Tibial artery (tissue), 4 donors: Measurements from ENCODE around the gene FBXW11.

Experiments used
- DNase-seq, 2 donors: peaks; one replicate each; pipeline ENCODE4 v3.0.0-alpha.2; 2019
- H3K27ac ChIP-seq, 2 donors: fragments of 200-600 bp; sonication (generic) in 1 of 2; 1 replicate in 1 of 2; 2 replicates in 1 of 2; pipeline ENCODE4 v1.5.1; 2018 to 2019; ENCODE audit warnings: mild to moderate bottlenecking in 1 of 2
- H3K27me3 ChIP-seq, 2 donors: fragments of 200-600 bp; sonication (generic) in 1 of 2; one replicate each; pipeline versions ENCODE4 v1.5.1 to v1.6.0; 2016 to 2019
- H3K36me3 ChIP-seq, 3 donors: fragments of 200-600 bp; sonication (generic) in 2 of 3; one replicate each; pipeline ENCODE4 v1.5.1; 2016 to 2019; ENCODE audit warnings: mild to moderate bottlenecking in 2 of 3
- H3K4me1 ChIP-seq, 4 donors: fragments of 200-600 bp; sonication (generic) in 2 of 4; 1 replicate in 3 of 4; 2 replicates in 1 of 4; pipeline ENCODE4 v1.5.1; 2016 to 2019
- H3K4me3 ChIP-seq, 2 donors: fragments of 200-600 bp; sonication (generic) in 1 of 2; 1 replicate in 1 of 2; 2 replicates in 1 of 2; pipeline ENCODE4 v1.5.1; 2018 to 2019; ENCODE audit warnings: mild to moderate bottlenecking in 2 of 2
- H3K9me3 ChIP-seq, 3 donors: fragments of 200-600 bp; sonication (generic) in 1 of 3; one replicate each; pipeline ENCODE4 v1.5.1; 2016 to 2019
- CTCF ChIP-seq, 2 experiments: fragments of 200-600 bp in 1 of 2; fragments of 450-650 bp in 1 of 2; IDR thresholded peaks; one replicate each; pipeline ENCODE4 v1.5.1; 2017 to 2019; ENCODE audit warnings: antibody characterized with exemption in 2 of 2, mild to moderate bottlenecking in 1 of 2, moderate library complexity in 1 of 2
- intact Hi-C: fragments of 100-400 bp; cut with DNase I; formaldehyde crosslinking; loops from one replicate; pipeline ENCODE4 v1.15.0; 2023; ENCODE audit warnings: low total_unique reads

The FBXW11 gene

GRCh38 chr5:171899792-171900191, 106.6 kb downstream of the FBXW11 start:
- no peak for DNase-seq
- Histone ChIP-seq H3K27me3 (no peaks in the 10 kb centered on the region), H3K9me3 (no peaks in the 10 kb centered on the region), H3K36me3 (no peaks in the 10 kb centered on the region), H3K27ac (no peak overlapping the region), H3K4me3 (no peak overlapping the region), H3K4me1 (peaks cover 0 to 10% (median 0%) of the 10 kb centered on the region in 4 donors)
- TF ChIP-seq CTCF (IDR thresholded peaks at IDR 0.05): no peak
- intact Hi-C loops: loop anchor here (10.0 kb wide), 1 partner anchor 155 kb away; no protein-coding TSS in a partner anchor

- no peak for DNase-seq
- TF ChIP-seq CTCF (IDR thresholded peaks at IDR 0.05): no peak
- Histone ChIP-seq H3K36me3 (no peaks in the 10 kb centered on the region), H3K9me3 (no peaks in the 10 kb centered on the region), H3K27ac (no peak overlapping the region), H3K4me3 (no peak overlapping the region), H3K27me3 (no peaks in the 10 kb centered on the region), H3K4me1 (peaks cover 0 to 19% (median 1%) of the 10 kb centered on the region in 4 donors)
- intact Hi-C loops: no loop called here
Observed at GRCh38 chr5:171898879-171899278, 107.6 kb downstream of the FBXW11 start.

GRCh38 chr5:171898386-171898785, 108.1 kb downstream of the FBXW11 start:
- intact Hi-C loops: no loop called here
- no peak for TF ChIP-seq CTCF (IDR thresholded peaks at IDR 0.05)

GRCh38 chr5:171897231-171897630, 109.2 kb downstream of the FBXW11 start:
- no peak for DNase-seq

More at GRCh38 chr5:171898386-171898785, 108.1 kb downstream of the FBXW11 start:
- Histone ChIP-seq H3K36me3 (no peaks in the 10 kb centered on the region), H3K9me3 (no peaks in the 10 kb centered on the region), H3K4me1 (peaks cover 0 to 24% (median 3%) of the 10 kb centered on the region in 4 donors), H3K27ac (no peak overlapping the region), H3K27me3 (no peaks in the 10 kb centered on the region), H3K4me3 (no peak overlapping the region)
- DNase-seq: no peak

DNA sequence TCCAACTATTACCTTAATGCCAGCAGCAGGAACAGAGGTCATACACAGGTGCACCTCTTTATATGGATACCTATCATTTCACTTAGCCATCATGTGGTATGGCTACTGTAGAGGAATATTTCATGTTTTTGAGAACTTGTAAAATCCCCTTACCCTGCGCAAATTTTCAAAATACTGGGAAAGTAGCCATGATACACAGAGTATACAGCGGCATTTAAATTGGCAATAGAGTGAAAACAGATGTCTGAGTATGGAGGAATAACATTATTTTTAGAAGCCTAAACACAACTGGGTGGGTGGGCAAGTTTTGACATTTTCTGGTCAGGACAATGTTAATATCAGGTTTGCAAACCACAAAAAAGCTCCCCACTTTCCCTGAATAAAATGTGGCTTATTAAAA, 111.4 kb downstream of the FBXW11 start:
- no peaks in the 10 kb centered on the region for H3K9me3 ChIP-seq
- no peak overlapping the region for H3K27ac ChIP-seq
- peaks cover 0 to 40% (median 4%) of the 10 kb centered on the region in 4 donors for H3K4me1 ChIP-seq
- no peak for TF ChIP-seq CTCF (IDR thresholded peaks at IDR 0.05)
- DNase-seq: no peak
- no peaks in the 10 kb centered on the region for H3K27me3 ChIP-seq
- intact Hi-C loops: no loop called here
- H3K36me3 ChIP-seq: peaks cover 7 to 12% (median 8%) of the 10 kb centered on the region in 3 donors
- H3K4me3 ChIP-seq: no peak overlapping the region

More at GRCh38 chr5:171897231-171897630, 109.2 kb downstream of the FBXW11 start:
- TF ChIP-seq CTCF (IDR thresholded peaks at IDR 0.05): no peak
- Histone ChIP-seq H3K9me3 (no peaks in the 10 kb centered on the region), H3K4me1 (peaks cover 0 to 28% (median 4%) of the 10 kb centered on the region in 4 donors), H3K4me3 (no peak overlapping the region), H3K27ac (no peak overlapping the region), H3K27me3 (no peaks in the 10 kb centered on the region), H3K36me3 (no peaks in the 10 kb centered on the region)
- intact Hi-C loops: no loop called here
